Body of pancreas (tissue), 4 donors: ENCODE results near the gene PARP4.

ENCODE experiments used
- POLR2A ChIP-seq, 3 donors: fragments of 450-650 bp; IDR thresholded peaks; one replicate each; pipeline ENCODE4 v1.6.1; 2016; ENCODE audit warnings: antibody characterized with exemption in 3 of 3, mild to moderate bottlenecking in 2 of 3
- TF ChIP-seq, protein P1 (sequence below), 7 experiments: fragments of 450-650 bp in 4 of 7; fragments of 200-600 bp in 3 of 7; sonication (generic) in 3 of 7; IDR thresholded peaks; one replicate each; pipeline ENCODE4 v1.5.1; 2016 to 2019; ENCODE audit warnings: antibody characterized with exemption in 7 of 7

- TF ChIP-seq, protein P1, sequence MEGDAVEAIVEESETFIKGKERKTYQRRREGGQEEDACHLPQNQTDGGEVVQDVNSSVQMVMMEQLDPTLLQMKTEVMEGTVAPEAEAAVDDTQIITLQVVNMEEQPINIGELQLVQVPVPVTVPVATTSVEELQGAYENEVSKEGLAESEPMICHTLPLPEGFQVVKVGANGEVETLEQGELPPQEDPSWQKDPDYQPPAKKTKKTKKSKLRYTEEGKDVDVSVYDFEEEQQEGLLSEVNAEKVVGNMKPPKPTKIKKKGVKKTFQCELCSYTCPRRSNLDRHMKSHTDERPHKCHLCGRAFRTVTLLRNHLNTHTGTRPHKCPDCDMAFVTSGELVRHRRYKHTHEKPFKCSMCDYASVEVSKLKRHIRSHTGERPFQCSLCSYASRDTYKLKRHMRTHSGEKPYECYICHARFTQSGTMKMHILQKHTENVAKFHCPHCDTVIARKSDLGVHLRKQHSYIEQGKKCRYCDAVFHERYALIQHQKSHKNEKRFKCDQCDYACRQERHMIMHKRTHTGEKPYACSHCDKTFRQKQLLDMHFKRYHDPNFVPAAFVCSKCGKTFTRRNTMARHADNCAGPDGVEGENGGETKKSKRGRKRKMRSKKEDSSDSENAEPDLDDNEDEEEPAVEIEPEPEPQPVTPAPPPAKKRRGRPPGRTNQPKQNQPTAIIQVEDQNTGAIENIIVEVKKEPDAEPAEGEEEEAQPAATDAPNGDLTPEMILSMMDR (IDR thresholded peaks at IDR 0.05), result no peak
- no peak for TF ChIP-seq POLR2A (IDR thresholded peaks at IDR 0.05)
These were observed 8.2 kb upstream of the PARP4 start for GRCh38 chr13:24520733-24521132.
